Body of pancreas (tissue), 4 donors: ENCODE measurements around the gene SLC7A4.

Experiments
- CTCF ChIP-seq, 7 experiments: fragments of 450-650 bp in 4 of 7; fragments of 200-600 bp in 3 of 7; sonication (generic) in 3 of 7; IDR thresholded peaks; one replicate each; pipeline ENCODE4 v1.5.1; 2016 to 2019; ENCODE audit warnings: antibody characterized with exemption in 7 of 7
- POLR2A ChIP-seq, 3 donors: fragments of 450-650 bp; IDR thresholded peaks; one replicate each; pipeline ENCODE4 v1.6.1; 2016; ENCODE audit warnings: antibody characterized with exemption in 3 of 3, mild to moderate bottlenecking in 2 of 3

- TF ChIP-seq CTCF (IDR thresholded peaks at IDR 0.05) (no peak), POLR2A (IDR thresholded peaks at IDR 0.05) (no peak)
Observed at GRCh38 chr22:20999350-21000206, 32.8 kb downstream of the SLC7A4 start.
